ENCODE results near the gene RPS17.
"Not testable (repeated sequence)": the region's sequence is repeated elsewhere in the genome, so short reads cannot be mapped to it uniquely, and the experiment has no call there.

Gene RPS17

DNA sequence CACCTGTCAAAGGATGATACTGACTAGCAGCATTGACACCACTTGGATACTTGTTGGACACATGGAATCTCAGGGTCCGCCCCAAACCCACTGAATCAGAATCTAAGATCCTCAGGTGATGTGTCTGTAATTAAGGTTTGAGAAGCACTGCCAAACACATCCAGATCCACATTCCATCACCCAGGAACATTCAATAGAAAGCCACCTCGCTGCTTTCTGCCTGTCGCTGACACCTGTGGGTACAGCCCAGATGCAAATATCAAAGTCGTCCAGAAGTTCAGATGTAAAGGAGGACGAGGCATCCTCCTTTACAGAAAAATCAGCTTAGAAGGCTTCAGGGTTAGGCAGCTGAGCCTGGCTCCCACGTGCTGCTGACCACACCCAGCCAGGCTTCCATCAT lies 5.2 kb upstream of the RPS17 start:
- no peak for DNase-seq

DNA sequence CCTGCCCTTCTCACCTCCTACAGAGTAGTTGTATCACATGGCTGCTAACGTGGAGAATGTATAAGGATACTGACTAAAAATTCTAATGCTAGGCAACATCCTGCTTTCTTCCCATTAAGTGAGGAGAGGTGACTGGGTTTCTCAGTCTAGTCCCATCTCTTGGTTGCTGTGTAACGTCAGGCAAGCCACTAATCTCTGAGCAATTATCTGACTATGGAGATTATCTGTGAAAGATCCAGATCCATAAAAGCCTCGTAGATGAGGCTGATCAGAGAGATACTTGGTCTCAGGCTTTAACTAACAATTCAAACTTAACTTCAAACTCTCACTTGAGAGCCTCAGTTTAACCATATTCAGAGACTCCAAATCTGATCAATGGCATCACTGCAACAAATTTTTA lies 4.7 kb upstream of the RPS17 start:
- no peak for DNase-seq

DNA sequence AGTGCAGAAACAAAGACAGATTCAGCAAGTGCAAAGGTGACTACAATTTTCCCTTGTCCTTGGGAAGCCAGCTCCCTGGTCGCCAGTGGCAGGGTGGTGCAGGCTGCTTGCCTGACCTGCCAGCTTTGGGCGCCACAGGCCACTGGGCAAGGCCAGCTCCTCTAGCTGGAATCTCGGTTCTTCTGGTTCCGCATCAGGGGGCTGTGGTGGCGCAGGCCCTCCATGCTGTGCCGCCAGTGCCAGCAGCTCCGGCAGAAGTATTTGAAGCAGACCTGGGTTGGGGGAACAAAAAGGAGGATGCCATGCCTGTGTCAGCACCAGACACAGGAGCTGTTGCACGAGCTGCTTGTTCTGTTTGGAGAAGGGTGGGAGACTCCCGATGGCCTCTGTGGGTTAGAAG lies 4.2 kb upstream of the RPS17 start:
- no peak for DNase-seq

DNA sequence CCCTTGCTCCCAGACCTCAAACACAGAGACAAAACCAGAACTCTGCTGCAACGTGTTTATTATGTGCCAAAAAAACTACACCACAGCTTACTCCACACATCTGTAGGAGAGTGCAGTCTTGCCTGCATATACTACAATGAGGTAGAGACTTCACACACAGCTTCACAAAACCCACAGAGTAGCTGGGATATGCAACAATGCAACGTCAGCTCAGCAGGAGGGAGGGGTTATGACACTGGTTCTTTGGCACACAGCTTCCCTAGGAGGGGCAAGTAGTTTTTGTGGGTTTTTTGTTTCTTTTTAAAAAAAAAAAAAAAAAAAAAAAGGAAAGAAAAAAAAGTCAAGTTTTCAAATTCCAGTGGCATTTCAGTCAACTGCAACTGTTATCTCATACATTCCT lies 2.9 kb upstream of the RPS17 start:
- no peak for DNase-seq

DNA sequence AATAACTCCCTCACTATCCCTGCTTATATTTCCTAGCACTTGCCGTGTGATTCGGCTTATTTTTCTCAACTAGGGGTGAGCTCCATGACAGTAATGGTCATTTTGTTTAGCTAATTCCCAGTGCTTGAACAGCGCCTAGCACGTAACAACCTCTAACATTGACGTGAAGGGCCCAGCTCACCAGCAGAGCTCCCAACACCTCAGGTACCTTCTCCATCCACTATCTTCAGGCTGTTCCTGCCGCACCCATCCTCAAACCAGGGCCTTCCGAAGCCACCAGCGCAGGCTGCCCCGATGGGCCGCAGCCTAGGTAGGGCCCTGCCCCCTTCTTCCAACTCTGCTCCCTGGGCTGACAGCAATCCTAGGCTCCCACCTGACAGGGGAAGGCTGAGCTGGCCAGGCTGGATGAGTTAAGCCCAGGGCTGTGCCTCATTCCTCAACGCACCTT lies 751 bp upstream of the RPS17 start:
- DNase-seq: no peak

DNA sequence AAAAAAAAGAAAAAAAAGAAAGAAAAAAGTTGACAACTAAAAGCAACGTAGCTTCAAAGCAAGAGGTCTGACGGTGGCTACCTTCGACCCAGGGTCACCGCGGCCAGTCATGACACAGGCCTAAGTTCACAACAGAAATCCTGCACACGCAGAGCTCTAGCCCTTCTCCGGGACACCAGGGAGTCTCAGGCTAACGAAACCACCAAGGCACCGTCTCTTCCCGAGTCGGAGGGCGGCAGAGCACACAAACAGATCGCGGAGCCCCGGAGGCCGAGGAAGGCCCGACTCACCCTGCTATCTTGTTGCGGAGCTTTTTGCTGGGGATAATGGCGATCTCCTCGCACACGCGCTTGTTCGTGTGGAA lies 584 bp downstream of the RPS17 start:
- no peak for DNase-seq

DNA sequence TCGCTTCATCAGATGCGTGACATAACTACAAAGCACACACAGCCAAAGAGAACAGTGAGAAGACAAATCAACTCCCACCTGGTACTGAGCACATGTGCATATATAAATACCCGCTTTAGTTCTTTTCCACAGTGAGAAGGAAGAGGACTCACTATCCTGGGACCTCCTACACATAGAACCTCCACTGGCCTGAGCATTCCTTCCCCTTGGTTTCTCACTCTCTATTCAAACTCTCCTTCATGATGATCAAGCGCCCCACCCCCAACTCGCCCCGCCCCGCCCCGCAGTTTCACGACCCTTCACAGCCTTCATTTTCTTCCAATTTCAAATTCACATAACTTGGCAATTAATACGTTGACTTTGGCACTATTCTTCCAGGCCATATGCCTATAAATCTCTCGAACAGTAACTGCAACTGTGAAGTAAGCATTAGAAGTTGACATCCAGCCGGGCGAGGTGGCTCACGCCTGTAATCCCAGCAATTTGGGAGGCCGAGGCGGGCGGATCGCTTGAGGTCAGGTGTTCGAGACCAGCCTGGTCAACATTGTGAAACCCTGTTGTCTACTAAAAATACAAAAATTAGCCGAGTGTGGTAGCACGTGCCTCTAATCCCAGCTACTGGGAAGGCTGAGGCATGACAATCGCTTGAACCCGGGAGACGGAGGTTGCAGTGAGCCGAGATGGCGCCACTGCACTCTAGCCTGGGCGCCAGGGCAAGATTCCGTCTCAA lies 1.1 kb downstream of the RPS17 start:
- no peak for DNase-seq

DNA sequence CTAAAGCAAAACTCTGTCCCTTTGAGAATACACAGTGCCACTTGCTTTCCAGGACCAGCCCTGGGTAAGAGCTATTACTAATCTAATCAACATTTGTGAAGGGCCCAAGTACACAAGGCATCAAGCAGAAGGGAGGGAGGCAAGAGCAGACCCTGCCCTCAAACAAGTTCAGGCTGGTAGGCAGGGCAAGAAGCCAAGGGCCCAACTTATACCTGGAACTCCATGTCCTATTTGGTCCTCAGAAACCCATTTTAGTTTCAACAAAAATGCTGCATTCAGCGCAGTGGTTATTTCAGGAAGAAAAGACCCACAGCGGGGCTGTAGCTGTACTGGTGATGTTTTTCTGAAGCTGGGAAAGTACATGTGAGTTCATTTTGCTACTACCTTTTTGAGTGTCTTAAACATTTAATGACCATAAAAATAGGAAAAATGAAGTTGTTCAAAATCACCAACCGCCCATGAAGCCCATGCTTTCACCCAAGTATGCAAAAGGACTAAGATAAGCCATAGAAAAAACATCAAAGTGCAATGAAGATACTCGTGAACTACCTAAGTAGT lies 2.8 kb downstream of the RPS17 start:
- DNase-seq: no peak

DNA sequence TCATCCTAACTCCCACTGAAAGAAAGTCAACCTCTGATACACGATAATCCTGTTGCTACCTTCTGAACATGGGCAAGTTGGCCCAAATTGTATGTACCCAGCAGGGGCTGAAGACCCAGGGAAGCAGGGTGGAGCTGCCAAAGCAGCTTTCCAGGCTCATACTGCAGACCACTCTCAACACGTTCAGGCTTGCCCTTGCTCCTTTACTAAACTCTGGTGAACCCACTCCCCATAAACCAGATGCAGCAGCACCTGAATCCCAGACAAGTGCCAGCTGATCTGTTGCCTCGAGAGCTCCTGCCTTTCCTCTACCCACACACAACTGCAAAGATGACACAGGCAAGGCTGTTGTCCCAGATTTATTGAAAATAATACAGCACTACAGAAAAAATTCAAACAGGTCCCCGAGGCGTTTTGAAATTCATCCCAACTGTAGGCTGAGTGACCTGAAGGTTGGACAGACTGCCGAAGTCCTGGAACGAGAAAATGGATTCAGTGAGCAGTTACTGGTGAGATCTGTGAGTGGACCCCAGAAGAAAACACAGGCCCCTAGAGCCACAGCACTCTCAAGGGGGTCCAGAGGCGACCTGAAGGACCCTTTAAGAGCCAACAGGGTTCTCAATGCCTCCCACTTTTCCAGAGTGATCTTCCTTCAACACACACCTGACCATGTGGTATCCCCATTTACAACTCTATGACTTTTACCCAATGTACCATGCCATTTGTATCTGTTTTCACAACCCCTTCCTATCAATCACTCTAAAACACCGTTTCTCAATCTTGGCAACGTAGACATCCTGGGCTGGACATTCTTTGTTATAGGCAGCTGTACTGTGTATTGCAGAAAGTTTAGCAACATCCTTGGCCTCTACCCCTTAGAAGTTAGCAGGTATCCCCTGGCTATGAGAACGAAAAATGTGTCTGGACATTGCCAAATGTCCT lies 3.6 kb downstream of the RPS17 start:
- no peak for DNase-seq

DNA sequence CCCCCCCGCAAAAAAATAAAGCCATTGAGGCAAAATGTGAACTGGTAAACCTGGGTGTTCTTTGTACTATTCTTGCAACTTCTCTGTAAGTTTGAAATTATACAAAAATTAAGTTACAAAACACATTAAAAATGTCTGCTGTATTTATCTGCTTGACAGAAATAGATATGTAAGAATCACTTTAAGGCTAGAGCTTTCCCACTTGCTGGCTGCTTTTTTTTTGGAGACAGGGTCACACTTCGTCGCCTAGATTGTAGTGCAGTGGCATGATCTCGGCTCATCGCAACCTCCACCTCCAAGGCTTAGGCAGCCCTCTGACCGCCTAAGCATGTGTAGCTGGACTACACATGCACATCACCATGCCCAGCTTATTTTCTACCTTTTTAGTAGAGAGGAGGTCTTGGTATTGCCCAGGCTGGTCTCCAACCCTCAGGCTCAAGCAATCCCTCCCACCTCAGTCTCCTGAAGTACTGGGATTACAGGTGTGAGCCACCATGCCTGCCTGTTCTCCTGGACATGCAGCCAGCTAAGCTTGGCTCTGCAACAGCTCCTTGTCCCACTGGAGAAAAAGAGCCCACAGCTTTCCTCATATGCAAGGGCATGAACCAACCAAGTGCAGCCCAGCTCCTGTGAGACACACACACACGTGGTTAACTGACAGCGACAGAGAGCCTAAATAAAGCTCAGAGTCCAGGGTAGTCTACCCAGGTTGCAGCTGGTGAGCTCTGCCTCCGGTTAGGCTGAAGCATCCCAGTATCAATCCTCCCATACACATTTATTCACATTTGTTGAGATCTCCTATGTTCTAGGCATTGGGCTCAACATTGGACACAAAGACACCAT lies 4.5 kb downstream of the RPS17 start:
- no peak for DNase-seq

DNA sequence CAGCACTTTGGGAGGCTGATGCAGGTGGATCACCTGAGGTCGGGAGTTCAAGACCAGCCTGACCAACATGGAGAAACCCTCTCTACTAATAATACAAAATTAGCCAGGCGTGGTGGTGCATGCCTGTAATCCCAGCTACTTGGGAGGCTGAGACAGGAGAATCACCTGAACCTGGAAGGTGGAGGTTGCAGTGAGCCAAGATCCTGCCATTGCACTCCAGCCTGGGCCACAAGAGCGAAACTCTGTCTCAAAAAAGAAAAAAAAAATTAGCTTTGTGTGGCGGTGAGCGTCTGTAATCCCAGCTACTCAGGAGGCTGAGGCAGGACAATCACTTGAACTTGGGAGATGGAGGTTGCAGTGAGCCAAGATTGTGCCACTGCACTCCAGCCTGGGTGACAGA lies 5.1 kb downstream of the RPS17 start:
- DNase-seq: not testable (repeated sequence)

DNA sequence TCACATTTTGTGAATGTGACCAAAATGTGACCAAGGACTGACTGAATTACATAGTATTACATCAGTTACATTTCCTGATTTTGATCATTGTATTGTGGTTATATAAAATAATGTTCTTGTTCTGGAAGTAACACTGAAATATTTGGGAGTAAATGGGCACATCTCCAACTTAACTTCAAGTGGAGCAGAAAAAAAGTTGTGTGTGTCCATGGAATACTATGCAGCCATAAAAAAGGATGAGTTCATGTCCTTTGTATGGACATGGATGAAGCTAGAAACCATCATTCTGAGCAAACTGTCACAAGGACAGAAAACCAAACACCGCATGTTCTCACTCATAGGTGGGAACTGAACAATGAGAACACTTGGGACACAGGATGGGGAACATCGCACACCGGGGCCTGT lies 5.8 kb downstream of the RPS17 start:
- not testable (repeated sequence) for DNase-seq

DNA sequence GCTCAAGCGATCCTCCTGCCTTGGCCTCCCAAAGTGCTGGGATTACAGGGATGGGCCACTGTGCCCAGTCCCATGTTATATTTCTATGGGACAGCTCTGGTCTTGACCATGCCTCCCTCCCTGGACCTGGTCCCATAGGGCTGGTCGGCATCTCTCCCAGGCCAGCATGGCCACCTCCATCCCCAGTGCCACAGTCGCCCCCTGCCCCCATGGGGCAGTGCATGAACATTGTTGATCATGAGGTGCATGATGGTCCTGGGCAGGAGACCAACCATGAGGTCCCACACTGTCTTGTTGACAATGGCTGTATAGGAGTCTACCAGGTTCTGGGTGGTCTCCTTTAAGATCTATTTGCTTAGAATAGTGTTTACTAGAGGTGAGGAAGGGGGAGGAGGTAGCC lies 6.5 kb downstream of the RPS17 start:
- DNase-seq: no peak

DNA sequence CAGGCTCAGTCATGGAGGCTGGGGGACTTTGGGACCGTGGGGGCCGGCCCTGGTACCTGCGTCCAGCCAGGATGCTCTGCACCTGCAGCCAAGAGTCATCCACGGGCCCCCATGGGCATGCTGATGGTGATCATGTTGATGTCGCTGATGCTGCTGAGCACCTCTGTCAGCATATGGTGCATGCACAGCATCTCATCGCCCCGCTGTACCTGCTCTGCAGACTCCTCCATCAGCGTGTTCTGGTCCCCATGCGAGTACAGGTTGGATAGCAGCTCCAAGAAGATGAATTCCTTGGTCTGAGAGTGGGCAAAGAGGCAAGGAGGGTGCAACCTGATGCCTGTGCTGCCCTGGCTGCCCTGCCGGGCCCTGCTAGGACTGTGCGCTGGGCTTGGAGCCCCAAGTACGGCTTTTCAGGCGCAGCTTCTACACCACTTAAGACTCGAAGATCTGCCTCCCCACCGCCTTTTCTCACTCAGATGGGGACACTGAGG lies 7.2 kb downstream of the RPS17 start:
- DNase-seq: no peak

DNA sequence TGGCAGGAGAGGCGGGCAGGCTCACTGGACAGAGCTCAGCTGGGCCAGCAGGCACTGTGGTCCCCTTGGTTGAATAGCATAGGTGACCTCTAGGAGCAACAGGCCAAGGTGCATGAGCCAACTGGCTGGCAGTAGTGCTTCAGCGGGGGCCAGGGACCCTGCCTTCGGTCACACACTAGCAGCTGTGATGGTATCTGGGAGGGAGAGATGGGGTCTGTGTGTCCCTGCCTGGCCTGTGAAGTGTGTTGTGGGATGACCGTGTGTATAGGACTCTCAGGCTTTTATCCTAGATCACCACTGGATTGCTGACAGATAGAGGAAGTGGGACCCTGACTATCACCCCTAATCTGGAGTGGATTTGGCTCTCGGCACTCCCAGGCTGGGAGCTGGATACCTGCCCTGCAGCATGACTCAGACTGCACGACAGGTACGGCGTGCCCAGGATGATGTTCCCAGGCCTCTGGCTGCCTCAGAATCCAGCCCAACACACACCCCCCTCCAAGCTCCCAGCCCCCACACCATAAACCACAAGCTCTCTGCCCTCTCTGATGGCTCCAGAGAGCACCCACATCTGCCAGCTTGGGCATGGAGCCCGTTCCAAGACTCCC lies 7.8 kb downstream of the RPS17 start:
- no peak for DNase-seq

DNA sequence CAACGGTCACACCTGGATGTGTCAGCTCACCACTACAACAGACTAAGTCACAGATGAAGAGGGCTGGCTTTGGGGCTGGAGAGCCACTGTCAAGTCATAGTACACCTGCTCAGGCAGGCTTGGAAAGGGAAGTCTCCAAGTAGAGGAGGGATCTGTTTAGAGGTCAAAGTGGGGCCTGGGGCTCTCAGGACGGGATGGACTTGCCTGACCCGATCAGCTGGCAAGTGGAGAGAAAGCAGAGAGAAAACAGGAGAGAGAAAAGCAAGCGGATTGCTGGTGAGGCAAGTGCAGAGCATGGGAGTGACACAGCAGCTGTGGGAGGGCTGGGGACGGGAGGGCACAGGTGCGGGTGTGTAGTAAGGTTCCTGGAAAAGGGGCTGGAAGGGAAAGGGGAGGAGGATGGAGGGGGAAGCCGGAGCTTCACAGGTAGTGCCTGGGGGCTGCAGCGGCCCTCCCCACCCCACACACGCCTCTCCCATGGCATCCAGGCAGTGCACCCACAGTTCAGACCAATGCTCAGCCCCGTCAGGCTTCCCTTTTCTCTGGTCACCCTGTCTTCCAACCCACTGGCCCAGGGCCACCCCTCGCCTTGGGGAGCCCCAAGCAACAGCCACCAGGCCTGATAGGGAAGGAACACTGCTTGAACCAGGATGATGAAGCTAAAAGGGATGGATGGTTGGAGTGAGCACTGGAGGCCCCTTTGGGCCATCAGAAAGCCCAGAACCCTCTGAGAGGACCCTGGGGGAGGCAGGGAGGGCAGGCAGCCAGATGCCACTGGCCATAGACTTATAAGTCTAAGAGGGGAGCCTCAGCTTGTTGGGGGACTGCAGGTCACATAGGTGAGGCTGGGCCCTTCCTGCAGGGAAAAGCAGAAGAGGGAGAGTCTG lies 8.5 kb downstream of the RPS17 start:
- DNase-seq: no peak

DNA sequence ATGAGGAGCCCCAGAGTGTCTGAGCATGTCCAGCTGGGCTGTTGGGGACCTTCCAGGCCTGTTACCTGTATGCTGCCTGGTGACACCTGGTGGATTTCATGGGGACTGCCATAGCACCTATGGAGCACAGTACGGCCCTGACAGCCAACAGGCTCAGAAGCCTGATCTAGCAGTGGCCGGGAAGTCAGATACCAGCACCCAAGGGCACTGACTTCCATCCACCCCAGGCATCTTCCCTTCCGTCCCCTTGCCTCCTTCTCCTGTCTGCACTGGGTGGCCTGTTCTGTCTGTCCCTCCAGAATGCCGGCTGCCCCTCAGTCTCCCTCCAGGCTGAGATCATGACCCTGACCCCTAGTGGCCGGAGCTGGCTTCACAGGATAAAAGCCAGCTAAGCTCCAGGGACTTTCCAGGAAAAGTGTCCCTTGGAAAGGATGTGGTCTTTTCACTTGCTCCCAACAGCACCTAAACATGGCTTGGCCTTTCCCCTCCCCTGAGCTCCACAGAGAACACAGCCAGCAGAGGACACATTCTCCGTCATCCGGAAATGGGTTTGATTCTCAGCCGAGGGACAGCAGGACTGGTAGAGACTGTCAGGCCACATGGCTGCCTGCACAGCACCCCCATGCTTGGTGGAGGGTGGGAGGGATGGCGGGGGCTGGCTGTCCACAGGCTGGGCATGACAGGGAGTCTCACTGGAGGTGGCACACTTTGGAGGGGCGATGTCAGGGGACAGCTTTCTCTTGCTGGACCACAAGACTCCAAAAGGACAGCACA lies 9.5 kb downstream of the RPS17 start:
- DNase-seq: no peak

DNA sequence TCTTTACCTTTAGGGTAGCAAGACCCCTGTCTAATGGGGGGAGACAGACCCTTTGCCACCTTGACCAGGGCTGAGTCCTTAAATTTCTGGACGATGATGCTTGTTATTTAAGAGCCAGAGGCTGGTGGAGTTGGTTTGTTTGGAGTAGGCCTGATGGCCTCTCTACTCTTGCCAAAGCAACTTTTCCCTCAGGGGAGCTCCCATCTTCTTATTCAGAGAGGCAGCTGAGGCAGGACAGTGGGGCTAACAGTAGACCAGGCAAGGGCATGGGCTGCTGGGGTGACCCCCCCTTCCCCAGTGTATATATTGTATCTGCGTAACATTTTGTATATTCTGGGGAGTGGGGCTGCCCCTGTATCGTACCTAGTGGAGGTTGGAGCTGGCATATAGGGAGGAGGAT lies 10.3 kb downstream of the RPS17 start:
- no peak for DNase-seq

DNA sequence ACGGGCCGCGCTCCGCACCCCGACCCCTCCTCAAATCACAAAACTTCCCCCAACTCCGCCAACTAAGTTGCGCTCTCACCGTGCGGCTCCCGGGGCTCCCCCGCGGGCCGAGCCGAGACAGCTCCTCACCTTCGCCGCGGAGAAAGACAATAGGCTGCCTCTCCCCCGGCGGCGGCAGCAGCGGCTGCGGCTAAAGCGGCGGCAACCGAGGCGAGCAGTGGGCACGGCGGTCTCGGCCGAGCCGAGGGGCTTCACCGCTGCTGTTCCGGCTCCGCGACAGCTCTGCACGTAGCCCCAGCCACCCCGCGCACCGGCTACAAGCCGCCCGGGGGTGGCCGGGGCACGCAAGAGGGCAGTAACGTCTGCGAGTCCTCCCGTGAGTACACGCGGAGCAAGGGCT lies 26.7 kb downstream of the RPS17 start:
- DNase-seq: not testable (repeated sequence)

DNA sequence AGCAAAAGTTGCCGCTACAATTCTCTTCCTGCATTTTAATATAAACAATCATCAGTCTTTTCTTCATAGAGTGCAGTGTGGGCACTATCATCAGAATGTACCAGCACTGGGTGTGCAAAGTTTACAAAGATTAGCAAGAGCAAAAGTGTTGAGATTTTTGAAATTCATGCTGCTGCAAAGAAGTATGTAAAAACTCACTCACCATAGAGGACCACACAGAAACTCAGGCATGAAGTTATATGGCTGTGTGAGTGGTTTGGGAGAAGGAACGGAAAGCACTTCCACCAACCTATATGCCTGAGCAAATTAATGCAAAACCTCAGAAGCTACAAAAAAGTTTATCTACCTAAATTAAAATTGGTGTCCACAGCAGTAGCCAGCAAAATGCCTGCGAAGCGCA lies 32.6 kb downstream of the RPS17 start:
- not testable (repeated sequence) for DNase-seq

Data from NCI-H748 treated with DMSO at 0.1 percent for 48 hours (cell line).